Measurements from ENCODE around the gene ACAA1.
"Not testable (repeated sequence)": the region's sequence is repeated elsewhere in the genome, so short reads cannot be mapped to it uniquely, and the experiment has no call there.

Gene ACAA1

DNA sequence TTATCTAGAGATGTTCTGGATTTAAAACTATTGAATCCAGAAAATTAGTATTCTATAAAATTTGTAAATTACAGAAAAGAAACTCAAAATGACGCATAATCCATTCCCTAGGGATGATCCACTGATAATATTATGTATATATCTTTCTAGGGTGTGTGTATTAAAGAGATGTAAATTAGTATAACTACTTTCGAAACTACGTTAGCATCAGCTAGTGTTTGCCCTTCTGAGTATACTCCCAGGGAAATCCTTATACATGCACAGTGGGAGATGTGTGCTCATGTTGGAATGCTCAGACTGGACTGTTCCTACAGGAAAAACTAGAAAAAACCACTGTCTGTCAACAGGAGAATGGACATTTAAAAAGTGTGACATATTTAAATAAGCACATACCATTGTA lies 36.4 kb downstream of the ACAA1 start:
- DNase-seq, result no peak

DNA sequence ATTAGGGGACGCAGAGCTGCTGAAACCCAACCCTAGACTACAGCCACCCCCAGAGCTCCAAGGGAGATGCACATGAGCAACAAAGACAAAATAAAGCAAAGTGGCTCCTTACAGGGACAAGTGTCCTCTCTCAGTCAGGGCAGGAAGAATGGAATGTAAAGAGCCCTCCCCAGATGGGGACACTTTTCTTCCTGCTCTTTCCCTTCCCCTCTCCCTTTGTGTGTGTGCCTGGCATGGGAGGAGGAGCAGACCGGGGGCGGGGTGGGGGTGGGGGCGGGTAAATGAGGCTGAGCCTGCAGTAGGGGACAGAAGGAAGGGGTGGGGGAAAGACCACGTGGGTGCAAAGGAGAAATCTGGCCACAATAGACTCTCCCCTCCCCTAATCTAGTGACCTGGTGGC lies 37.4 kb downstream of the ACAA1 start:
- DNase-seq, result no peak

DNA sequence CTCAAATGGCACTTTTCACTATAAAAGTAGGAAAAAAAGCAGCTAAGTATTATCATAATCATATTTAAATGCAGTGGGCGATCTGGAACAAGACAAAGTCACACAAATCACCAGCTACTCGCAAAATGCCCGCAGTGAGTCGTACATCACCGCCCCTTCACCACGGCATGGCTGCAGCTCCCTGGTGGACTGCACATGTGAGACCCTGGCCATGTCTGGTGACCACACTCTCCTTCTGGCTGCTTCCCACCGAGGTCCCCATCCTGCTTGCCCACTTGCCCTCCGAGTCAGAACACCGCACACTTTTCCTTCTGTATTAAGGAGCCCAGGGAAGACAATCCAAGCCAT lies 38.6 kb downstream of the ACAA1 start:
- DNase-seq, result no peak

DNA sequence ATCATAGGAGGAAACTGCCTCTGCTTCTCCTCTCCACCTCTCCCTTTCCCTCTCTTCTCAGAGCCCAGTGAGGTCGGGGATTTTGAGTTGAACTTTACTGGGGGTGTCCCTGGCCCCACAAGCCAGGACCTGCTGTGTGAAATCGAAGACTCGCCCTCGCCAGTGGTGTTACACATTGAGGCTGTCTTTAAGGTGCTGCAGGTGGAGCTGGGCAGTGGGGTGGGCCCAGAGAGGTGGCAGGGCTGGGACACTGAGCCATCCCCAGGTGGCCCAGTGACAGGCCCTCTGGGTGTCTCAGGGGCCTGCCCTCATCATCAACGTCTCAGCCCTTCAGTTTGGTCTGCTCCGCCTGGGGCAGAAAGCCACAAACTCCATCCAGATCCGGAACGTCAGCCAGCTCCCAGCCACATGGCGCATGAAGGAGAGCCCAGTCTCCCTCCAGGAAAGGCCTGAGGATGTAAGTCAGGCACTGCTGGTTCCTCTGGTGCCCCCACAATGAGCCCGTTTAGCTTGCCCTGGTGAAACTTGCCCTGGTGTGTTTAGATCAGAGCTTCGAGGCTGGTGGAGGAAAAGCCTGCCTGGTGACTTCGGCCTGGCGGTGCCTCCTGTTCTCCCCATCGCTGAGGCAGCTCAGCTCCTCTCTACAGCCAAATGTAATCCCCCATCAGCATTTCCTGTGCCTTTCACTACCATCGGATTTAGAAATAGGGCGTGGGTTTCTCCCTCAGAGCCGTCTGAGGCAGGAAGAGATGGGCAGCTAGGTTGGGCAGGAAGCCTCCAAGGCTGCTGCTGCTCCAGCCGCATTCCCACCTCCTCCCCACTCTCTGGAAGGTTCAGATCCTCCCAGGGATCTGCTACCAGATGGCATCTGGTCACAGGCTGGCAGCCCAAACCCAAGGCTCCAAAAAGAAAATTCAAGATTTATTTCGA lies 39.2 kb downstream of the ACAA1 start:
- no peak for DNase-seq

DNA sequence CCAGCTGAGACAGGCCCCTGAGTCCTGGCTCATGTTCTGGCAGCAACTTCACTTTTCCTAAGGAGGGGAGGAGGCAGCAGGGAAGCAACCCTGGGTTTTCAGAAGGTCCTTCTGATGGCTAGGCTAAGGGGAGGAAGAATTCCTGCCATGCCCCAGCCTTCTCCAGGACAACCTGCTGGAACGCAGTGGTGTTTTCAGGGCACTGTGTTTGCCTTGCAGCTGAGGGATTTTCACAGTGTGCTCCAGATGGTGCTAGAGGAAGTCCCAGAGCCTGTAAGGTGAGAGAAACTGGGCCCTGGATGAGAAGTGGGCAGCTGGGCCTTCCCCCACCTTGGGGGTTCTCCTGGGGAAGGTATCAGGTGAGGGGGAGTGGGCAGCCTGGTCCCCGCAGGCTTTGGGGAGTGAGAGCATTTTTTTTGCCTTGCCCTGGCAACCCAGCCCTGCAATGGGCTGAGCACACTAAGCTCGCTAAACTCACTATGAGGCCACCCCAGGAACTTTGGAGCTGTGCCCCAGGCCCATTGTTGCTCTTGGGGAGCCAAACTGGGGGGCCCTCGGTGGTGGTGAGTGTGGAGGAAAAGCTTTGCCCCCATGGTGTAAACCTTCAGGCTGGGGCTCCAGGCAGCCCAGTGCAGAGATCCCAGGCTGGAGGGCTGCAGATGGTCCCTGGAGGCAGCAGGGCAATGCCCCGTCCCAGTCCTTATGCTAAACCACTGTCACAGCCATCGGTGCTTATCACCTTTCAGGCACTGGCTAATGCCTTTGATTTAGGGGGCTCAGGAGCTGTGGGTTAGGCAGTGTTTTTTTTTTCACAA lies 41.1 kb downstream of the ACAA1 start:
- no peak for DNase-seq

DNA sequence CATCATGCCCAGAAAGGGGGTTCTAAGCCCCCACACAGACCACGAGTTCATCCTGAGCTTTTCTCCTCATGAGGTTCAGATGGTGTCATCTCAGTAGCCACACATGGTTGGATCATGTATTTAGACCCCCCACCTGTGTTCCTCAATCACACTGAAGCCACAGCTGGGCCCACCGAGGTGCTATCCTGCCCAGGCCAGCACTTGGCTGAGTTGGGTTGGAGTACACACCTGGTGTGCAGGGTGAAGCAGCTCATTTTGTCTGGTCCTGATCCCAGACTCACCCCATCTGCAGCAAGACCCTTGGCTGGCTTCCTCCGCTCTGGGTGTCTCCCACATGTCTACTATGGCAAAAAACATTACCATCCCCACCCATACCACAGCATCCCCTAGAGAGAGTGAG lies 41.9 kb downstream of the ACAA1 start:
- no peak for DNase-seq

DNA sequence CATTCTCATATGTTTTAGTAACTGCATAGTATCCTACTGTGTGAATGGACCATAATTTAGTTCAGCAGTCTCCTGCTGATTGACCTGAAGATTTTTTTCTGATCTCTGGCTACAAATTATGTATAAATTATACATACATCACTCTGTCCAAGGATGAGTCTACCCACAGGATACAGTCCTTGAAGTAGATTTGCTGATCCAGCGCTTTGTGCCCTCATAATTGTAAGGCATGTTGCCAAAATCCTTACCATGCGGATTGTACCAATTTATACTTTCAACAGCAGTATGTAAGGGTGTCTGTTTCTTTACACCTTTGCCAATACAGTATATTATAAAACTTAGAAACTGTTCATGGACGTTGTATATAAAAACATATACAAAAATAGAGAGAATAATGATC lies 46.5 kb downstream of the ACAA1 start:
- DNase-seq, result no peak

DNA sequence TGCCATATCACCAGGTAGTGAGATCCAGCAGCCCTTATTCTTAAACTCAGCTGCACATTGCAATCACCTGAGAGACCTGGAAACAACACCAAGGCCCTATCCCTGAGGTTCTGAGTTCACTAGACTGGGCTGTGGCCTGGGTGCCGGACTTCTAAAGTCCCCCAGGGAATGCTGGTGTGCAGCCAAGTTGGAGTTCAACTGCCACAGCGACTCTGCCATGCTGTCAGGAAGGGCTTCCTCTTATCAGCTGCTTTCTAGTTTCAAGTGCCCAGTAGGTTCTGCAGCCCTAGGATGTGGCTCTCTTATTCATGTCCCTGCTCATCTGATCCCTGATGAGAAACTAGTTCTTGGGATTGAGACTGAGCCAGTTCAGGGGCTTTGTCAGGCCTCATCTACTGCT lies 47.8 kb downstream of the ACAA1 start:
- DNase-seq, result no peak

DNA sequence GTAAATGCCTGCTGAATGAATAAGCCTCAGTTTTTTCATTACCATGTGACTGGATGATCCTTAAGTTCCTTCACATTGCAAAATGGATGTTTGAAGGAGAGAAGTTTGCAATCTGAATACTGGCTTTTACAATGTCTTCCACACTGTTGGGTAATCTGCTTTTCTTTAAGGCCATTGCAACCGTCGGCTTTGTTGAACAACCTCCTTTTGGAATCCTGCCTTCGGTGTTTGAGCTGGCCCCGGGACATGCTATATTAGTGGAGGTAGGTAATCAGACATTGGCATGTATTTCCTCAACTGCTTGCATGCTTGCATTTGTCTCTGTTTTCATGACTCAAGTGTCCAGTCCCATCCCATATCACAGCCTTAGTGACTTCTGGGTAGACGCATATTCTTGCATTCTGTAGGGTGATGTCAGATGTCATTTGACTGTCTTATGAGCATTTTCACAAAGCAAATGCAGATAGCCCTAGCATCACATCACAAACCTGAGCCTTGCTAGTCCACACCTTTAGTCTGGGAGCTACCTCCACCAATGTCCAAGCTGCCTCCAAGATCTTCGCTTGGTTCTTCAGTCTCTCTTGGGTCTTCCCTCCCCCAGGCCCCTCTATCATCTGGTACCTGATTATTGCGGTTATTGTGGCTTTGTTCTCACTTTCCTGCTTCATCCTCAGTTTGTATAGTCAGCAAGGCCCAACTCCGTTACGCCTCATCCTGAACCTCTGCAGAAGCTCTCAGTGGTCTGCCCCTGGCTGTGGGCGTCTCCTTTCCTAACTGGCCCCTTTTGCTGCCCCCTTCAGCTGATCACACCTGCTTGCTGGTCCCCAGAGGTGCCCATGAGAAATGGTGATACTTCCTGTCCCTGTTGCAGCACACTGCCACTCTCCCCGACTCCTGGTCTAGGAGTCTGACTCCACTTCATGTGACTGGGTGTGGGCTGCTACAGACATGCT lies 48.5 kb downstream of the ACAA1 start:
- no peak for DNase-seq

DNA sequence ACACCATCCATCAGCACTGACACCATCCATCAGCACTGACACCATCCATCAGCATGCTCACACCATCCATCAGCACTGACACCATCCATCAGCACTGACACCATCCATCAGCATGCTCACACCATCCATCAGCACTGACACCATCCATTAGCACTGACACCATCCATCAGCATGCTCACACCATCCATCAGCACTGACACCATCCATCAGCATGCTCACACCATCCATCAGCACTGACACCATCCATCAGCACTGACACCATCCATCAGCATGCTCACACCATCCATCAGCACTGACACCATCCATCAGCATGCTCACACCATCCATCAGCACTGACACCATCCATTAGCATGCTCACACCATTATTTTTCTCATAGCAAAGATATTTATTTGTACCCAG lies 49.6 kb downstream of the ACAA1 start:
- not testable (repeated sequence) for DNase-seq

DNA sequence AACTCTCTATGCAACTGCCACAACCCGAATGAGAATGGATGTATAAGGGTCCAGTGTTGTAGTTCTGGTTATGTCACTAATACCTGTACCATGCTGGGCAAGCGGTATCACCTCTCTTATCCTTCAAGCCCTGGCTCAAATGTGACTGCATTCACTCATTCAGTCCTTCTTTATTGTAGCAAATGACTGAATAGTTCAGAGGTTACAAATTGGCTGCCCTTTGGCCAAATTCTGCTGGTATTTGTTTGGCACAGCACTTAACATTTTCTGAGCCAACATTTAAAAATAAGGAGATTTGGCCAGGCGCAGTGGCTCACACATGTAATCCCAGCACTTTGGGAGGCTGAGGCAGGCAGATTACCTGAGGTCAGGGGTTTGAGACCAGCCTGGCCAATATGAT lies 50.4 kb downstream of the ACAA1 start:
- no peak for DNase-seq

DNA sequence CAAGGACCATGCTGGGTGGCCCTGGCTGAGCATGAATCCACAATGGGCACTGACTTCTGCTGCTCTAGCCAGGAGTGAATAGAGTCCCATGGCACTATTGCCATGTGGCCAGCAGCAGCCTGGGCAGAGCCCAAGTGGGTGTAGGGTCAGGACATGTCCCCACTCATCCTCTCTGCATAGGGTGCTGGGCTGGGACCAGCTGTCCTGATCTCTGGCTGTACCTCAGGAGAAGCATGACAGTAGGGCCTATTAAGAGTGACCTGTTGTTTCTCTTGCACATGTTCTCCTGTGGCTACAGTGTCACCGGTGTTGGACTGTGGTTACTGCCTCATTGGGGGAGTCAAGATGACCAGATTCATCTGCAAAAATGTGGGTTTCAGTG lies 51.0 kb downstream of the ACAA1 start:
- DNase-seq, result no peak

DNA sequence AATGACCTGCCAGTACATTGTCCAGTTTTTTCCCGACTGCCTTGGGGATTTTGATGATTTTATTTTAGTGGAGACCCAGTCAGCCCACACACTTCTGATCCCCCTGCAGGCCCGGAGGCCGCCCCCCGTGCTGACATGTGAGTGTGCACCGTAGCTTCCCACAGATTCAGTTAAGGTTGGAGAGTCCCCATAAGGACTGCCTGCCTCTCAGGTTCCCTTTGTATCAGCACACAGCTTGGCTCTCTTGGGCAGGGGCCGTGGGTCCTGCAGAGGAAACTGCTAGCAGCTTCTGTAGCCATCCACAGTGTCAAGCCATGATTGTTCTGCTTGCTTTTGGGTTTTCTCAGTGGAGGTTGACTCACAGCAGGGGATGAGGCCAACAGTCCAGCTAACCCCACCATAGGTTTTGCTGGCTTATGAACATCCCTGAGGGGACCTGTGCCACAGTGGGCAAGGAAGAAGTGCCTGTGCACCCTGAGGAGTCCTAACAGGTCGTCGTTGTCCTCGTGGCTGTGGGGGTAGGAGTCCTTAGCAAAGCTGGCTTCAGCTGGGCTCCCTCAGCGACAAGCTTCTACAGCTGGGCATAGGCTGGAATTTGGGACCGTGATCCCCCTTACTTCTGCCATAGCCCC lies 51.5 kb downstream of the ACAA1 start:
- DNase-seq, result no peak

DNA sequence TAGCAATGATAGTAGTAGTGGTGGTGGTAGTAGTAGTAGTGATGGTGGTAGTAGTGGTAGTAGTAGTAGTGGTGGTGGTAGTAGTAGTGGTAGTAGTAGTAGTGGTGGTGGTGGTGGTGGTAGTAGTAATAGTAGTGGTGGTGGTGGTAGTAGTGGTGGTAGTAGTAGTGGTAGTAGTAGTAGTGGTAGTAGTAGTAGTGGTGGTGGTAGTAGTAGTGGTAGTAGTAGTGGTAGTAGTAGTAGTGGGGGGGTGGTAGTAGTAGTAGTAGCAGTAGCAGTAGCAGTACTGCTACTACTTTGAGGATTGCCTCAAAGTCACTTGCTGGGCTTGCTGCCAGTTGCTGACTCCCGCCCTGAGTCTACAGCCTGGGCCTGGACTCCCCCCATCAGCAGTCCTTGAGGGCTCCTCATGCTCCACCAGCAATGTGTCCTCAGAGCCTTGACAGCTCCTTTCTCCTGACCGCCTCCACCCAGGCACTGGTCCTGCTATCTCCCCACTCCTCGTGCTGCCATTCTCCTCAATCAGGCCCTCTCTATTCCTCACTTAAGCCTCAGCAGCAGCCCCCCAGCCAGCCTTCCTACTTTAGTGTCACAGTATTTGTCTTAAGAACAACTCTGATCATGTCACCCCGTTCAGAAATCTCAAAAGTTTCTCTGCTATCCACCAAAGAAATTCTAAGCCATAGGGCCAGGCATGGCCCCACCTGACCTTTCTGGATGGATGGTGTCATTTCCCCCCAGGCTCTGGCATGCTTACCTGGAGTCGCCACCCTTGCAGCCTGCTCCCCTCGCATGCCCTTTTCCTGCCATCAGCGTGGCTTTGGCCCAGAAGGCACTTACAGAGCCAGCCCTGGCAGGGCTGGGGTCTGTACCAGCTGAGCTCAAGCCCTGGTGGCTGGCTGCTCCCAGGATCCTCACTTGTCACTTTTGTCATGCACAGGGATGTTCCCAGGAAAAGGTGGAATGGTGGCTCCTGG lies 52.3 kb downstream of the ACAA1 start:
- no peak for DNase-seq

DNA sequence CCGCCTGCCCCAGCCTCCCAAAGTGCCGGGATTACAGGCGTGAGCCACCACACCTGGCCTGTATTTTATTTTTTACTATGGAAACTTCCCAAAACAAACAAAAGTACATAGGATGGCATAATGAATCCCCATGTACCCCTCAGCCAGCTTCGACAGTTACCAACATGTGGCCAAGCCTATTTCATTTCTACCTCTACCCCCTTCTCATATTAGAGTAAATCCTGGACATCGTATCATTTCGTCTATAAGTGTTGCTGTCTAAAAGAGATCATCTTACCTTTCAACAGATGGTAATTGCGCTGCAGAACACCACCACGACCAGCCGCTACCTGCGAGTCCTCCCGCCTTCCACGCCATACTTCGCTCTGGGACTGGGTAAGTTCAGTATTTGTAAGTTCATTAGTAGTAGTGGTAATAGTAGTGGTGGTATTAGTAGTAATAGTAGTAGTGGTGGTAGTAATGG lies 53.0 kb downstream of the ACAA1 start:
- no peak for DNase-seq

DNA sequence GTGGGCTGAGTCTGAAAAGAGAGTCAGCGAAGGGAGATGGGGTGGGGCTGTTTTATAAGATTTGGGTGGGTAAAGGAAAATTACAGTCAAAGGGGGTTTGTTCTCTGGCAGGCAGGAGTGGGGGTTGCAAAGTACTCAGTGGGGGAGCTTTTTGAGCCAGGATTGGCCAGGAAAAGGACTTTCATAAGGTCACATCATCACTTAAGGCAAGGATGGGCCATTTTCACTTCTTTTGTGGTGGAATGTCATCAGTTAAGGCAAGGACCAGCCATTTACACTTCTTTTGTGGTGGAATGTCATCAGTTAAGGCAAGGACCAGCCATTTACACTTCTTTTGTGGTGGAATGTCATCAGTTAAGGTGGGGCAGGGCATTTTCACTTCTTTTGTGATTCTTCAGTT lies 53.7 kb downstream of the ACAA1 start:
- DNase-seq, result not testable (repeated sequence)

DNA sequence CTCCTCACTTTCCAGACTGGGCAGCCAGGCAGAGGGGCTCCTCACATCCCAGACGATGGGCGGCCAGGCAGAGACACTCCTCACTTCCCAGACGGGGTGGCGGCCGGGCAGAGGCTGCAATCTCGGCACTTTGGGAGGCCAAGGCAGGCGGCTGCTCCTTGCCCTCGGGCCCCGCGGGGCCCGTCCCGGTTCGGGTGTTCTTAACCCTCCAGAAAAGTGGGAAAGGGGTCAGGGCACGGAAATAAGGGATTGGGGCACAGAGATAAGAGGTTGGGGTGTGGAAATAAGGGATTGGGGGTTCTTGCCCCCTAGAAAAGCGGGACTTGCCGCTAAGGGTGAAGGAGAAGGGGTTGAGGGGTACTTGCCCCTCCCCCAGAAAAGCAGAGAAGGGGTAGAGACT lies 54.6 kb downstream of the ACAA1 start:
- not testable (repeated sequence) for DNase-seq

DNA sequence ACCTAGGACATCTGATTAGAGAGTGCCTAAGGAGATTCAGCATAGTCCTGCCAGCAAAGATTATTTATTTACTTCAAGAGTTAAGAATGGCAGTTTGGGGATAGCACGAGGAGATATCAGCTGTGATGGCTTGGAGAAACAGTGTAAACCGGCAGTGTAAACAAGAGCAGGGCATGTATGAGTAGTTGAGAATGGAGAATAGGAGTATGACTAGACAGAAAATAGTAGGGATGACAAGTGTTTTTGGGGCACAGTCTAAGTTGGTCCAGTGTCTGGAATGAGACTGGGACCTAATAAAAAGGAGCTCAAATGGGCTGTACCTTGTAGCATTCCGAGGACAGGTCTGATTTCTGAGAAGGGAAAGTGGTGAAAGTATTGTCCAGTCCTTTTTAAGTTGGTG lies 59.9 kb downstream of the ACAA1 start:
- not testable (repeated sequence) for DNase-seq

Measured in NCI-H748 treated with DMSO at 0.1 percent for 48 hours (cell line).